ENCODE data around the gene PRSS23. TPM values are rescaled to one million over a fixed set of nuclear protein-coding genes. Genes with fewer than 3 reads are reported as not detected.

Gene PRSS23
- total RNA-seq, 1 donor from 2014 or later = 266 TPM

GRCh38 chr11:86787018-86787536 lies 13.3 kb upstream of the PRSS23 start:
- Histone ChIP-seq H3K4me2 (no peak overlapping the region), H3K9ac (no peak overlapping the region), H3F3A (ENCODE audit: low read depth) (no peaks in the 10 kb centered on the region), H3K4me3 (no peak overlapping the region), H4K20me1 (ENCODE audit: low read depth) (no peaks in the 10 kb centered on the region), H3K27ac (no peak overlapping the region), H3K36me3 (no peaks in the 10 kb centered on the region), H3K27me3 (no peaks in the 10 kb centered on the region), H2AFZ (replicated peaks) (no peak overlapping the region), H3K4me1 (peaks cover 5% of the 10 kb centered on the region), H3K79me2 (ENCODE audit: low read depth) (no peaks in the 10 kb centered on the region), H3K9me3 (ENCODE audit: low read depth) (no peaks in the 10 kb centered on the region)
- Mint-ChIP-seq H3K4me1 (no peaks in the 10 kb centered on the region), H3K4me3 (no peak overlapping the region), H3K27ac (no peak overlapping the region), H3K36me3 (no peaks in the 10 kb centered on the region), H3K27me3 (ENCODE audit: insufficient read depth, low read depth) (peaks cover 3% of the 10 kb centered on the region), H3K9me3 (no peaks in the 10 kb centered on the region)
- TF ChIP-seq EZH2phosphoT487 (IDR thresholded peaks at IDR 0.05) = no peak
- TF ChIP-seq EZH2 (IDR thresholded peaks at IDR 0.05) = no peak
- TF ChIP-seq CTCF (IDR thresholded peaks at IDR 0.05) = no peak
- no peak for DNase-seq (ENCODE audit: low spot score)

- H3K27me3 Mint-ChIP-seq (ENCODE audit: insufficient read depth, low read depth) = peaks cover 2% of the 10 kb centered on the region
- H3K27me3 ChIP-seq = no peaks in the 10 kb centered on the region
- H3K79me2 ChIP-seq (ENCODE audit: low read depth) = no peaks in the 10 kb centered on the region
- H3K4me1 Mint-ChIP-seq = no peaks in the 10 kb centered on the region
- no peaks in the 10 kb centered on the region for H3K9me3 ChIP-seq (ENCODE audit: low read depth)
- H3K4me3 Mint-ChIP-seq = no peak overlapping the region
- H4K20me1 ChIP-seq (ENCODE audit: low read depth) = no peaks in the 10 kb centered on the region
- no peaks in the 10 kb centered on the region for H3K36me3 Mint-ChIP-seq
- H2AFZ ChIP-seq (replicated peaks) = no peak overlapping the region
- no peak overlapping the region for H3K9ac ChIP-seq
- no peak for DNase-seq (ENCODE audit: low spot score)
- no peak overlapping the region for H3K4me2 ChIP-seq
- H3K27ac Mint-ChIP-seq = no peak overlapping the region
- TF ChIP-seq EZH2 (IDR thresholded peaks at IDR 0.05) = no peak
- no peak for TF ChIP-seq CTCF (IDR thresholded peaks at IDR 0.05)
- no peak for TF ChIP-seq EZH2phosphoT487 (IDR thresholded peaks at IDR 0.05)
- H3F3A ChIP-seq (ENCODE audit: low read depth) = no peaks in the 10 kb centered on the region
- no peaks in the 10 kb centered on the region for H3K9me3 Mint-ChIP-seq
- no peak overlapping the region for H3K4me3 ChIP-seq
- H3K4me1 ChIP-seq = peaks cover 5% of the 10 kb centered on the region
- no peak overlapping the region for H3K27ac ChIP-seq
- H3K36me3 ChIP-seq = no peaks in the 10 kb centered on the region
Observed at GRCh38 chr11:86787656-86788055, 12.7 kb upstream of the PRSS23 start.

GRCh38 chr11:86790195-86790725 lies 10.1 kb upstream of the PRSS23 start:
- no peak overlapping the region for H3K4me2 ChIP-seq
- TF ChIP-seq EZH2phosphoT487 (IDR thresholded peaks at IDR 0.05) (no peak), CTCF (IDR thresholded peaks at IDR 0.05) (no peak), EZH2 (IDR thresholded peaks at IDR 0.05) (no peak)
- no peak for DNase-seq (ENCODE audit: low spot score)
- H3K36me3 ChIP-seq = no peaks in the 10 kb centered on the region
- H3K27ac ChIP-seq = no peak overlapping the region
- Mint-ChIP-seq H3K27me3 (ENCODE audit: insufficient read depth, low read depth) (peaks cover 2% of the 10 kb centered on the region), H3K4me1 (no peaks in the 10 kb centered on the region), H3K27ac (no peak overlapping the region), H3K9me3 (no peaks in the 10 kb centered on the region), H3K36me3 (no peaks in the 10 kb centered on the region), H3K4me3 (no peak overlapping the region)
- H3K27me3 ChIP-seq = no peaks in the 10 kb centered on the region
- H3K79me2 ChIP-seq (ENCODE audit: low read depth) = no peaks in the 10 kb centered on the region
- no peaks in the 10 kb centered on the region for H4K20me1 ChIP-seq (ENCODE audit: low read depth)
- H3K4me3 ChIP-seq = no peak overlapping the region
- H2AFZ ChIP-seq (replicated peaks) = no peak overlapping the region
- no peak overlapping the region for H3K9ac ChIP-seq
- no peaks in the 10 kb centered on the region for H3K4me1 ChIP-seq
- H3F3A ChIP-seq (ENCODE audit: low read depth) = no peaks in the 10 kb centered on the region
- H3K9me3 ChIP-seq (ENCODE audit: low read depth) = no peaks in the 10 kb centered on the region

All from neural progenitor cell (in vitro differentiated cells).